CD4-positive, alpha-beta T cell (primary cell): ENCODE measurements around the gene ATP2A3. TPM values are rescaled to one million over a fixed set of nuclear protein-coding genes. Genes with fewer than 3 reads are reported as not detected.

Experiments
- ATAC-seq: fragments of 200-7000 bp; cut with Tn5 transposase; one replicate; pipeline ENCODE4 v1.10.0; 2022; ENCODE audit warnings: mild to moderate bottlenecking; ENCODE audit not compliant: poor library complexity
- CTCF ChIA-PET: fragments of 350-600 bp; sonication (Branson Sonifier 250); formaldehyde crosslinking; loops from one replicate; lab custom pipeline; 2021; ENCODE audit warnings: antibody characterized with exemption, inconsistent platforms; lab: Charles Lee
- POLR2A ChIA-PET: fragments of 350-600 bp; sonication (Branson Sonifier 250); formaldehyde crosslinking; loops from one replicate; lab custom pipeline; 2021; ENCODE audit warnings: antibody characterized with exemption, inconsistent platforms; lab: Charles Lee
- DNase-seq, 14 experiments: peaks; one replicate each; pipeline ENCODE4 v3.0.0-alpha.2; 2013 to 2020; ENCODE audit warnings: mixed read lengths in 2 of 14
- H3K27ac ChIP-seq, 2 donors: one replicate each; pipeline versions ENCODE4 v1.5.1 to v1.7.0; 2013; ENCODE audit warnings: low read length in 2 of 2, low read depth in 1 of 2, mild to moderate bottlenecking in 1 of 2
- H3K27me3 ChIP-seq, 2 experiments: 1 replicate in 1 of 2; 2 replicates in 1 of 2; pipeline versions ENCODE4 v1.6.1 to v1.7.0; 2013; ENCODE audit warnings: low read length in 2 of 2, control low read depth in 1 of 2, mild to moderate bottlenecking in 1 of 2, moderate library complexity in 1 of 2; ENCODE audit not compliant: insufficient read depth in 2 of 2, control insufficient read depth in 1 of 2
- H3K36me3 ChIP-seq: one replicate; pipeline ENCODE4 v1.6.1; 2013; ENCODE audit warnings: low read length, control low read depth; ENCODE audit not compliant: insufficient read depth
- H3K4me1 ChIP-seq: one replicate; pipeline ENCODE4 v1.6.1; 2013; ENCODE audit warnings: low read length, control low read depth; ENCODE audit not compliant: insufficient read depth
- H3K4me3 ChIP-seq: one replicate; pipeline ENCODE4 v1.5.1; 2013; ENCODE audit warnings: mild to moderate bottlenecking, low read length, moderate library complexity
- H3K9me3 ChIP-seq, 2 experiments: 1 replicate in 1 of 2; 2 replicates in 1 of 2; pipeline versions ENCODE4 v1.6.1 to v1.7.0; 2013; ENCODE audit warnings: low read length in 2 of 2, mild to moderate bottlenecking in 2 of 2, control low read depth in 1 of 2, moderate library complexity in 1 of 2; ENCODE audit not compliant: control insufficient read depth in 1 of 2, insufficient read depth in 1 of 2
- H3K27ac Mint-ChIP-seq: one replicate; pipeline ENCODE4 v1.8.0; 2020; ENCODE audit warnings: mixed read lengths
- H3K27me3 Mint-ChIP-seq: one replicate; pipeline ENCODE4 v1.8.0; 2021; ENCODE audit warnings: mixed read lengths
- H3K36me3 Mint-ChIP-seq: one replicate; pipeline ENCODE4 v1.8.0; 2021; ENCODE audit warnings: low read depth, mixed read lengths
- H3K4me1 Mint-ChIP-seq: one replicate; pipeline ENCODE4 v1.8.0; 2021; ENCODE audit warnings: low read depth, mixed read lengths
- H3K4me3 Mint-ChIP-seq: one replicate; pipeline ENCODE4 v1.8.0; 2020; ENCODE audit warnings: mild to moderate bottlenecking, mixed read lengths
- H3K9me3 Mint-ChIP-seq: one replicate; pipeline ENCODE4 v1.8.0; 2020; ENCODE audit warnings: mixed read lengths
- intact Hi-C, 2 experiments: fragments of 100-400 bp; cut with DNase I in 1 of 2; cut with micrococcal nuclease in 1 of 2; formaldehyde crosslinking; loops; one replicate each; pipeline versions ENCODE4 v1.15.1 to v1.9.0; 2023 to 2025; cut with DNase I, micrococcal nuclease
- total RNA-seq, 174 experiments: library from RNA in 2 of 174; stranded (reverse) in 2 of 174; gene quantifications; one replicate each; pipeline ENCODE4 v1.2.3 and lab custom pipeline; 2021 to 2026
- TF ChIP-seq, protein P1 (sequence below): fragments of 200-600 bp; IDR thresholded peaks from one replicate; pipeline ENCODE4 v1.8.0; 2022; ENCODE audit warnings: antibody characterized with exemption, mild to moderate bottlenecking

The ATP2A3 gene
- total RNA-seq, 2 experiments from 2014 or later: 197 to 199 TPM

DNA sequence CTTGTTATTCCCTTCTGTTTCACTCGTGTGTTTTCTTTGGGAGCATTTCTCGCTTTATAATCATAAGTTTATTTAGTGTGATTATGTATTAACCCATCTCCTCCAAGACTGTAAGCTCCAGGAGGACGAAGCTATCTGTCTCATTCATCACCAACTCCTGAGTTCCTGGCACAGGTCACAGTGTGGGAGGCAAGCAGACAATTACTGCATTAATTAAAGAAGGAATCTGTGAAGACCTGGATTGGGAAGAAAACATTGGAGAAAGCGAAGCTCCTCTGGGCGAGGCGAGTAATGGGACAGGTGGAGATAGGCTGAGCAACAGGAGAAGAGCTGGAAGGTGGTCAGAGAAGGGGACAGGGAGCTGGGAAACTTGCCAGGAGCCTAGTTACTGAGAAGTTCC lies 63.6 kb downstream of the ATP2A3 start:
- Mint-ChIP-seq H3K4me1 (no peaks in the 10 kb centered on the region), H3K36me3 (no peaks in the 10 kb centered on the region), H3K4me3 (no peak overlapping the region), H3K9me3 (no peaks in the 10 kb centered on the region), H3K27ac (no peak overlapping the region), H3K27me3 (no peaks in the 10 kb centered on the region)
- CTCF ChIA-PET: interaction anchor here (1.6 kb wide), 1 partner anchor 37 kb away, joined by 3 read pairs; no protein-coding TSS in a partner anchor
- no peaks in the 10 kb centered on the region for H3K4me1 ChIP-seq
- H3K4me3 ChIP-seq: no peak overlapping the region
- H3K36me3 ChIP-seq: no peaks in the 10 kb centered on the region
- no peak overlapping the region for H3K27ac ChIP-seq
- TF ChIP-seq, protein P1, sequence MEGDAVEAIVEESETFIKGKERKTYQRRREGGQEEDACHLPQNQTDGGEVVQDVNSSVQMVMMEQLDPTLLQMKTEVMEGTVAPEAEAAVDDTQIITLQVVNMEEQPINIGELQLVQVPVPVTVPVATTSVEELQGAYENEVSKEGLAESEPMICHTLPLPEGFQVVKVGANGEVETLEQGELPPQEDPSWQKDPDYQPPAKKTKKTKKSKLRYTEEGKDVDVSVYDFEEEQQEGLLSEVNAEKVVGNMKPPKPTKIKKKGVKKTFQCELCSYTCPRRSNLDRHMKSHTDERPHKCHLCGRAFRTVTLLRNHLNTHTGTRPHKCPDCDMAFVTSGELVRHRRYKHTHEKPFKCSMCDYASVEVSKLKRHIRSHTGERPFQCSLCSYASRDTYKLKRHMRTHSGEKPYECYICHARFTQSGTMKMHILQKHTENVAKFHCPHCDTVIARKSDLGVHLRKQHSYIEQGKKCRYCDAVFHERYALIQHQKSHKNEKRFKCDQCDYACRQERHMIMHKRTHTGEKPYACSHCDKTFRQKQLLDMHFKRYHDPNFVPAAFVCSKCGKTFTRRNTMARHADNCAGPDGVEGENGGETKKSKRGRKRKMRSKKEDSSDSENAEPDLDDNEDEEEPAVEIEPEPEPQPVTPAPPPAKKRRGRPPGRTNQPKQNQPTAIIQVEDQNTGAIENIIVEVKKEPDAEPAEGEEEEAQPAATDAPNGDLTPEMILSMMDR: no peak
- no peaks in the 10 kb centered on the region for H3K9me3 ChIP-seq
- POLR2A ChIA-PET: no interaction called here
- no peak for DNase-seq
- no peak for ATAC-seq
- intact Hi-C loops: no loop called here
- H3K27me3 ChIP-seq: no peaks in the 10 kb centered on the region

DNA sequence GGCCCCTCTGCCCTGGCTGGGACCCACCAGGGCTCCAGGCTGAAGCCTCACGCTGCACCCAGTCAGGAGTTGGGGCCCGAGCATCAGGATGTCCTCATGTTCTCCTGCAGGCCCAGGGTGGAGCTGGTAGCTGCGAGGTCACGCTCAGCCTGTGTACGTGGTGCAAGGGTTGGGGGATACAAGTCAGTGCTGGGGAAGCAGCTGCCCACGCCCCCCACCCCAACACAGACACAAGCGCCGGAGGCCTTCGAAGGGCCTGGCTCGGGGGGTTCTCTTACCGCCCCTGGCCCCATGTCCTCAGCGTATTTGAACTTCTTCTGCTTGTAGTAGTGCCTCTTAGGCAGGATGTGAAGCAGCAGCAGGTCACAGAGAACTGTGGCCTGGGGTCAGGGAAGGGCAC lies 66.5 kb downstream of the ATP2A3 start:
- peaks cover 10% of the 10 kb centered on the region for H3K4me1 Mint-ChIP-seq
- H3K27ac Mint-ChIP-seq: no peak overlapping the region
- ATAC-seq (no peak), DNase-seq (no peak)
- TF ChIP-seq, protein P1: no peak
- H3K36me3 Mint-ChIP-seq: no peaks in the 10 kb centered on the region
- Histone ChIP-seq H3K9me3 (no peaks in the 10 kb centered on the region), H3K27ac (no peak overlapping the region), H3K36me3 (no peaks in the 10 kb centered on the region), H3K4me1 (peaks cover 10% of the 10 kb centered on the region), H3K27me3 (no peaks in the 10 kb centered on the region), H3K4me3 (no peak overlapping the region)
- no peaks in the 10 kb centered on the region for H3K9me3 Mint-ChIP-seq
- ChIA-PET CTCF (interaction anchor here (1.0 to 1.4 kb wide), 2 partner anchors 16 to 160 kb away, joined by 3 to 5 read pairs; no protein-coding TSS in a partner anchor), POLR2A (interaction anchor here (0.6 kb wide), 1 partner anchor 1494 kb away, joined by 4 read pairs; no protein-coding TSS in a partner anchor)
- intact Hi-C loops: loop anchor here in 1 of 2 experiments (5.0 kb wide), 1 partner anchor 1095 kb away; no protein-coding TSS in a partner anchor
- H3K27me3 Mint-ChIP-seq: no peaks in the 10 kb centered on the region
- no peak overlapping the region for H3K4me3 Mint-ChIP-seq

DNA sequence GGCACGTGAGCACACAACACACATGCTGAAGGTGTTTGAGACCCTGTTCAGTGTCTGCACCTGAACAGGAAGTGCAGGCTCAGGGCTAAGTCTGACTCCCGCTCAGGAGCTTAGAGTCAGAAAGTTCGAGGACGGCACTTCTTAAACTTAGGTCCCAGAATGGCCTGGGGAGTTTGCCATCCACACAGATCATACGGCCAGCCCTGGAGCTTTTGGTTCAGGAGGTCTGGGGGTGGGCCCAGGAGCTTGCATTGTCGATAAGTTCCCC lies 67.3 kb downstream of the ATP2A3 start:
- H3K4me1 Mint-ChIP-seq: peaks cover 14% of the 10 kb centered on the region
- no peaks in the 10 kb centered on the region for H3K9me3 Mint-ChIP-seq
- H3K27ac Mint-ChIP-seq: no peak overlapping the region
- Histone ChIP-seq H3K27me3 (no peaks in the 10 kb centered on the region), H3K4me3 (no peak overlapping the region), H3K9me3 (no peaks in the 10 kb centered on the region), H3K27ac (no peak overlapping the region), H3K36me3 (no peaks in the 10 kb centered on the region), H3K4me1 (peaks cover 19% of the 10 kb centered on the region)
- ChIA-PET CTCF (interaction anchor here (1.0 to 1.4 kb wide), 2 partner anchors 17 to 159 kb away, joined by 3 to 5 read pairs; no protein-coding TSS in a partner anchor), POLR2A (no interaction called here)
- H3K36me3 Mint-ChIP-seq: no peaks in the 10 kb centered on the region
- DNase-seq: no peak
- no peaks in the 10 kb centered on the region for H3K27me3 Mint-ChIP-seq
- no peak overlapping the region for H3K4me3 Mint-ChIP-seq
- intact Hi-C loops: loop anchor here in 1 of 2 experiments (5.0 kb wide), 1 partner anchor 1095 kb away; no protein-coding TSS in a partner anchor
- no peak for ATAC-seq
- TF ChIP-seq, protein P1: no peak
